Endothelial cell of umbilical vein (primary cell): ENCODE results near the gene C15orf39. TPM values are rescaled to one million over a fixed set of nuclear protein-coding genes. Genes with fewer than 3 reads are reported as not detected.

Experiments
- BruUV-seq: library from RNA; stranded (reverse); fragments of 400-500 nt; replicated peaks from 2 replicates; lab custom pipeline; 2021; lab: Mats Ljungman, UMichigan
- CTCF ChIA-PET: fragments of 300-600, 350-600 bp; sonication (Branson Sonifier 250); formaldehyde crosslinking; loops from one replicate; lab custom pipeline; 2021; ENCODE audit warnings: antibody characterized with exemption, inconsistent platforms; lab: Charles Lee
- POLR2A ChIA-PET: fragments of 300-600, 350-600 bp; sonication (Branson Sonifier 250); formaldehyde crosslinking; loops from one replicate; lab custom pipeline; 2021; ENCODE audit warnings: antibody characterized with exemption, inconsistent platforms; lab: Charles Lee
- DNase-seq: peaks from one replicate; pipeline ENCODE4 v3.0.0-alpha.2; 2011; ENCODE audit warnings: low read depth, low spot score
- FAIRE-seq: peaks from 2 replicates; lab custom pipeline; 2011; peaks lifted over from hg19 to GRCh38; lab: Jason Lieb, UNC
- H2AFZ ChIP-seq: 2 replicates; pipeline ENCODE4 v1.6.0; 2012; ENCODE audit warnings: low read depth, low read length, control low read depth, inconsistent platforms
- H3K27ac ChIP-seq: 2 replicates; pipeline ENCODE4 v1.5.1; 2011; ENCODE audit warnings: low read depth, mild to moderate bottlenecking, control low read depth, low read length, moderate library complexity; ENCODE audit not compliant: insufficient read depth
- H3K27me3 ChIP-seq, 2 experiments: 2 replicates each; pipeline versions ENCODE4 v1.6.0 to v1.6.1; 2011; ENCODE audit warnings: low read length in 2 of 2, mixed read lengths in 1 of 2; ENCODE audit not compliant: control insufficient read depth in 2 of 2, insufficient read depth in 2 of 2
- H3K36me3 ChIP-seq, 2 experiments: 2 replicates in 1 of 2; 3 replicates in 1 of 2; pipeline ENCODE4 v1.5.1; 2011; ENCODE audit warnings: low read length in 2 of 2, mild to moderate bottlenecking in 1 of 2, moderate library complexity in 1 of 2; ENCODE audit not compliant: control insufficient read depth in 2 of 2, insufficient read depth in 2 of 2; ENCODE audit errors: extremely low read depth in 1 of 2
- H3K4me1 ChIP-seq: 3 replicates; pipeline ENCODE4 v1.5.1; 2011; ENCODE audit warnings: mild to moderate bottlenecking, low read length; ENCODE audit not compliant: control insufficient read depth, insufficient read depth; ENCODE audit errors: extremely low read depth
- H3K4me2 ChIP-seq: 2 replicates; pipeline ENCODE4 v1.6.1; 2011; ENCODE audit warnings: low read length, control low read depth, mixed read lengths; ENCODE audit not compliant: insufficient read depth
- H3K4me3 ChIP-seq, 3 experiments: fragments of 200-600 bp in 1 of 3; sonication (generic), shearing (Covaris generic) in 1 of 3; replicated peaks in 1 of 3; 2 replicates each; pipeline ENCODE4 v1.5.1; 2011 to 2016; ENCODE audit warnings: control low read depth in 3 of 3, low read length in 3 of 3, mild to moderate bottlenecking in 2 of 3, inconsistent platforms in 1 of 3, low read depth in 1 of 3, moderate library complexity in 1 of 3; ENCODE audit not compliant: insufficient read depth in 1 of 3
- H3K79me2 ChIP-seq: 2 replicates; pipeline ENCODE4 v1.6.0; 2012; ENCODE audit warnings: low read length, inconsistent platforms; ENCODE audit not compliant: control insufficient read depth, insufficient read depth
- H3K9ac ChIP-seq: replicated peaks from 2 replicates; pipeline ENCODE3; 2011; ENCODE audit warnings: low read length, control low read depth; ENCODE audit not compliant: insufficient read depth; ENCODE audit errors: extremely low read depth
- H3K9me1 ChIP-seq: replicated peaks from 3 replicates; pipeline ENCODE4 v1.6.0; 2011; ENCODE audit warnings: mild to moderate bottlenecking, low read length; ENCODE audit not compliant: control insufficient read depth, insufficient read depth; ENCODE audit errors: extremely low read depth
- H3K9me3 ChIP-seq: replicated peaks from 2 replicates; pipeline ENCODE4 v1.5.1; 2012; ENCODE audit warnings: low read length, inconsistent platforms; ENCODE audit not compliant: control insufficient read depth, insufficient read depth
- H4K20me1 ChIP-seq: replicated peaks from 2 replicates; pipeline ENCODE3; 2011; ENCODE audit warnings: mild to moderate bottlenecking, low read length; ENCODE audit not compliant: control insufficient read depth, insufficient read depth; ENCODE audit errors: extremely low read depth
- EZH2 ChIP-seq: IDR thresholded peaks from 2 replicates; pipeline ENCODE4 v1.6.1; 2012; ENCODE audit warnings: borderline replicate concordance, low read depth, mild to moderate bottlenecking, moderate library complexity, low read length, inconsistent platforms; ENCODE audit not compliant: severe bottlenecking
- FOS ChIP-seq: IDR thresholded peaks from 2 replicates; pipeline ENCODE4 v1.6.1; 2011; ENCODE audit warnings: mild to moderate bottlenecking, low read length, moderate library complexity, borderline replicate concordance; ENCODE audit not compliant: insufficient read depth
- GATA2 ChIP-seq: IDR thresholded peaks from 2 replicates; pipeline ENCODE4 v1.7.0; 2011; ENCODE audit warnings: low read depth, mild to moderate bottlenecking, moderate library complexity, mixed read lengths, low read length; ENCODE audit not compliant: insufficient read length, insufficient read depth
- JUN ChIP-seq: IDR thresholded peaks from 2 replicates; pipeline ENCODE4 v1.6.1; 2011; ENCODE audit warnings: borderline replicate concordance, low read depth; ENCODE audit not compliant: insufficient read length, insufficient read depth
- MYC ChIP-seq: IDR thresholded peaks from one replicate; pipeline ENCODE4 v1.6.1; 2011; ENCODE audit warnings: mild to moderate bottlenecking, low read depth, low read length
- POLR2A ChIP-seq: IDR thresholded peaks from 2 replicates; pipeline ENCODE4 v1.6.1; 2012; ENCODE audit warnings: low read depth, mild to moderate bottlenecking, control low read depth, low read length
- POLR2AphosphoS5 ChIP-seq: IDR thresholded peaks from 2 replicates; pipeline ENCODE4 v1.6.1; 2012; ENCODE audit warnings: low read depth, mild to moderate bottlenecking, control low read depth, low read length, moderate library complexity; ENCODE audit not compliant: insufficient read depth
- dilution Hi-C: fragments of 300-500 bp; cut with MboI; formaldehyde crosslinking; loops from one replicate; pipeline ENCODE4 v1.15.0; 2019; ENCODE audit warnings: low sequenced_read_pairs; ENCODE audit not compliant: extremely low pct_ligation_motif_present
- intact Hi-C: fragments of 100-400 bp; cut with micrococcal nuclease; formaldehyde crosslinking; loops from one replicate; pipeline ENCODE4 v1.10.0; 2022
- polyA plus RNA-seq, 4 experiments: library from polyadenylated mRNA; depleted of rRNA in 3 of 4; stranded (reverse) in 3 of 4; unstranded in 1 of 4; fragments of >200 nt; gene quantifications; 2 replicates each; pipeline versions ENCODE4 v1.2.1 to v1.2.3, GENCODE V29; 2011 to 2012; ENCODE audit warnings: missing spikeins in 1 of 4
- total RNA-seq: library from RNA; stranded (reverse); gene quantifications from 2 replicates; pipeline ENCODE4 v1.2.3, GENCODE V29; 2021
- TF ChIP-seq, protein P1 (sequence below), 2 donors: IDR thresholded peaks; 1 replicate in 1 of 2; 2 replicates in 1 of 2; pipeline ENCODE4 v1.5.1; 2011; ENCODE audit warnings: low read length in 2 of 2, mild to moderate bottlenecking in 2 of 2, moderate library complexity in 2 of 2, control low read depth in 1 of 2, inconsistent platforms in 1 of 2, low read depth in 1 of 2; ENCODE audit not compliant: insufficient read depth in 1 of 2; ENCODE audit errors: extremely low read depth in 1 of 2
- TF ChIP-seq, protein P2 (sequence below): IDR thresholded peaks from 2 replicates; pipeline ENCODE4 v1.6.1; 2011; ENCODE audit not compliant: insufficient read depth, insufficient read length

The C15orf39 gene
- total and polyA plus RNA-seq, 2 donors (not counting 3 experiments of a cell fraction or from before 2014, with no cell fraction given), result 14.8 to 36.1 TPM

DNA sequence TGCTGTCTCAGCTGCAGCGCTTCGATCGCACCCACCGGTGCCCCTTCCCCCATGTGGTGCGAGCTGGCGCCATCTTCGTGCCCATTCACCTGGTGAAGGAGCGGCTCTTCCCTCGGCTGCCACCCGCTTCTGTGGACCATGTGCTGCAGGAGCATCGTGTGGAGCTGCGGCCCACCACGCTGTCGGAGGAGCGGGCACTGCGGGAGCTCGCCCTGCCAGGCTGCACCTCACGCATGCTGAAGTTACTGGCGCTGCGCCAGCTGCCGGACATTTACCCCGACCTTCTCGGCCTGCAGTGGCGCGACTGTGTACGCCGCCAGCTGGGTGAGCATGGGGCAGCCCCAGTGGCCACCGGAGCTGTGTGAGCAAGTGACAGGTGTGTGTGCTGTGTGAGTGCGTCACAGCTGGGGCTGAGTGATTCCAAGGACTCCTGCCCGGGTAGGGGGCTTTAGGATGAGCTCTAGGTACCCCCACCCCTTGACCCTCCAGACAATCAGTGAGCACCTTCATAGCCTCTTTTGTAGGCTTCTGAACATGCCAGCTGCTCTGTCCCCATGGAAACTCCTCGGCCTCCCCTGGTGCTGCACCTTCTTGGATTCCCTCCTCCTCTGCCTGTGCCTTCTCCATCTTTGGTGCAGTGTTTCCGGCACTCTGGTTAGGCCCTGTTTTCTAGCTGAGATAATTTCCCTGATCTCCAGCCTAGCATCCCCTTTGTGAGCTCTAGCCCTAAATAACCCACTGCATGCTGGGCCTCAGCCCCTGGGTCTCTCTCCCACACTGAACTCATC lies 7.0 kb downstream of the C15orf39 start:
- POLR2A ChIA-PET, result interaction anchor here (1.6 kb wide), 1 partner anchor 185 kb away, joined by 4 read pairs; the partner anchor contains the start of gene PPCDC
- Histone ChIP-seq H3K27me3 (no peaks in the 10 kb centered on the region), H3K79me2 (peaks cover 89% of the 10 kb centered on the region), H3K4me1 (peaks cover 11% of the 10 kb centered on the region), H3K27ac (no peak overlapping the region), H3K36me3 (peaks cover 23 to 64% of the 10 kb centered on the region in 2 experiments), H3K4me3 (no peak overlapping the region), H3K4me2 (no peak overlapping the region), H2AFZ (no peak overlapping the region), H4K20me1 (peaks cover 8% of the 10 kb centered on the region), H3K9ac (no peak overlapping the region), H3K9me3 (no peaks in the 10 kb centered on the region), H3K9me1 (no peaks in the 10 kb centered on the region)
- intact Hi-C loops, result loop anchor here (10.0 kb wide), 1 partner anchor 434 kb away; no protein-coding TSS in a partner anchor
- CTCF ChIA-PET, result interaction anchor here (1.1 to 7.9 kb wide), 3 partner anchors 165 to 477 kb away, joined by 3 to 213 read pairs (median 10); no protein-coding TSS in a partner anchor
- FAIRE-seq (no peak), DNase-seq (no peak)
- BruUV-seq, result no TSS peak
- dilution Hi-C loops, result no loop called here
- TF ChIP-seq FOS (no peak), MYC (no peak), EZH2 (no peak), POLR2A (no peak), JUN (no peak), POLR2AphosphoS5 (no peak), GATA2 (no peak)
- TF ChIP-seq, protein P1, sequence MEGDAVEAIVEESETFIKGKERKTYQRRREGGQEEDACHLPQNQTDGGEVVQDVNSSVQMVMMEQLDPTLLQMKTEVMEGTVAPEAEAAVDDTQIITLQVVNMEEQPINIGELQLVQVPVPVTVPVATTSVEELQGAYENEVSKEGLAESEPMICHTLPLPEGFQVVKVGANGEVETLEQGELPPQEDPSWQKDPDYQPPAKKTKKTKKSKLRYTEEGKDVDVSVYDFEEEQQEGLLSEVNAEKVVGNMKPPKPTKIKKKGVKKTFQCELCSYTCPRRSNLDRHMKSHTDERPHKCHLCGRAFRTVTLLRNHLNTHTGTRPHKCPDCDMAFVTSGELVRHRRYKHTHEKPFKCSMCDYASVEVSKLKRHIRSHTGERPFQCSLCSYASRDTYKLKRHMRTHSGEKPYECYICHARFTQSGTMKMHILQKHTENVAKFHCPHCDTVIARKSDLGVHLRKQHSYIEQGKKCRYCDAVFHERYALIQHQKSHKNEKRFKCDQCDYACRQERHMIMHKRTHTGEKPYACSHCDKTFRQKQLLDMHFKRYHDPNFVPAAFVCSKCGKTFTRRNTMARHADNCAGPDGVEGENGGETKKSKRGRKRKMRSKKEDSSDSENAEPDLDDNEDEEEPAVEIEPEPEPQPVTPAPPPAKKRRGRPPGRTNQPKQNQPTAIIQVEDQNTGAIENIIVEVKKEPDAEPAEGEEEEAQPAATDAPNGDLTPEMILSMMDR (IDR thresholded peaks at IDR 0.05; ENCODE audit: extremely low read depth in 1 of 2, insufficient read depth in 1 of 2, low read depth in 1 of 2, low read length in 2 of 2), result no peak
- TF ChIP-seq, protein P2, sequence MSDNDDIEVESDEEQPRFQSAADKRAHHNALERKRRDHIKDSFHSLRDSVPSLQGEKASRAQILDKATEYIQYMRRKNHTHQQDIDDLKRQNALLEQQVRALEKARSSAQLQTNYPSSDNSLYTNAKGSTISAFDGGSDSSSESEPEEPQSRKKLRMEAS, result no peak
